GM12864 (cell line): ENCODE results near the gene ZNF778.
"Not testable (repeated sequence)": the region's sequence is repeated elsewhere in the genome, so short reads cannot be mapped to it uniquely, and the experiment has no call there.

ENCODE experiments used
- DNase-seq: peaks from one replicate; pipeline ENCODE4 v3.0.0-alpha.2; 2011; ENCODE audit warnings: low read depth
- H3K4me3 ChIP-seq: 2 replicates; pipeline ENCODE4 v1.5.1; 2011; ENCODE audit warnings: mild to moderate bottlenecking, low read depth, low read length, control low read depth
- CTCF ChIP-seq: IDR thresholded peaks from 2 replicates; pipeline ENCODE4 v1.5.1; 2011; ENCODE audit warnings: low read depth, mild to moderate bottlenecking, moderate library complexity, low read length, control low read depth, inconsistent platforms; ENCODE audit errors: missing control alignments

The ZNF778 gene

GRCh38 chr16:89183463-89183862 is 34.0 kb upstream of the ZNF778 start:
- H3K4me3 ChIP-seq = no peak overlapping the region
- no peak for TF ChIP-seq CTCF
- no peak for DNase-seq

- TF ChIP-seq CTCF = no peak
- DNase-seq = no peak
- H3K4me3 ChIP-seq = no peak overlapping the region
Measured at GRCh38 chr16:89183975-89184676, 33.4 kb upstream of the ZNF778 start.

- no peak for TF ChIP-seq CTCF
- DNase-seq = no peak
- H3K4me3 ChIP-seq = no peak overlapping the region
Measured at GRCh38 chr16:89184677-89184932, 32.9 kb upstream of the ZNF778 start.

- no peak for DNase-seq
- TF ChIP-seq CTCF = no peak
Measured at GRCh38 chr16:89184933-89185794, 32.3 kb upstream of the ZNF778 start.

GRCh38 chr16:89185887-89186592 is 31.5 kb upstream of the ZNF778 start:
- not testable (repeated sequence) for DNase-seq, H3K4me3 ChIP-seq

More at GRCh38 chr16:89184933-89185794, 32.3 kb upstream of the ZNF778 start:
- no peak overlapping the region for H3K4me3 ChIP-seq

GRCh38 chr16:89186593-89187031 is 30.9 kb upstream of the ZNF778 start:
- not testable (repeated sequence) for DNase-seq

GRCh38 chr16:89187032-89187769 is 30.3 kb upstream of the ZNF778 start:
- no peak for DNase-seq
- H3K4me3 ChIP-seq = no peak overlapping the region
- TF ChIP-seq CTCF = no peak

More at GRCh38 chr16:89186593-89187031, 30.9 kb upstream of the ZNF778 start:
- H3K4me3 ChIP-seq = not testable (repeated sequence)
